ENCODE results near the gene ERAL1.

Gene ERAL1

DNA sequence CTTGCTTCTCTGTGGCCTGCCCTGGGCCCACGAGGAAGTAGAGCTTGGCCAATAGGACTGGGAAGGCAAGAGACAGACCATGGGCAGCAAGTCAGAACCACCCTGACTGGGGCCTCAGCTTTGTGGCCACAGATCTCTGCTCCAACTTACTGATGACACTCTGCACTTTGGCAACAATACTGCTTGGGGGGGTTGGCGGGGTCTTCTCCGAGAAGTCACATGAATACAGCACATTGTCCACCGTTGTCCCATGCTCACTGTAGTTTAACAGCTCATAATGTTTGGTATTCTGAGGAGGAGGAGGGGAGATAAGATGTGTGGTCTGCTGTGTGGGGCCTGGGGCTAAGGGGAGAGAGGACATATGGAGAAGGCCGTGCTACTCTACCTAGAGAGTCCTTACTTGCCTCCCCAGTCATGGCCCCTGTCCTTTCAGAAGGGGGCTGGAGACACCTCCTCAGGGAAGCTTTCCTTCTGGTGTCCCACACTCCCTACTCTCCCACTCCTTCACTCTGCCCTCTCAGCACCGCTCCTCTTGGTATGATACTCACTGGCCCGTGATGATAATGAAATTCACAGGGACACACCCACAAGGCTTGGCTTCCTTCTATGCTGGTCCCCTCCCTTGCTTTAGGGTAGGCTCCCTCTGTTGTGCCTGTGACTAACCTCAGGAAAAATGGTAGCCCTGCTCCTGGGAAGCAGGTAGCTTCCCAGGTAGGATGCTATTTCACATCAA, 52.1 kb downstream of the ERAL1 start:
- Histone ChIP-seq H3K36me3 (replicated peaks) (peaks cover 58% of the 10 kb centered on the region), H3K27ac (no peak overlapping the region), H3K4me3 (ENCODE audit: low read depth, low read length) (no peak overlapping the region), H3K27me3 (replicated peaks) (no peaks in the 10 kb centered on the region)
- DNase-seq, result no peak
- in situ Hi-C loops (cut with HindIII; ENCODE audit: low pct_ligation_motif_present, low sequenced_read_pairs), result no loop called here
- TF ChIP-seq, protein P1, sequence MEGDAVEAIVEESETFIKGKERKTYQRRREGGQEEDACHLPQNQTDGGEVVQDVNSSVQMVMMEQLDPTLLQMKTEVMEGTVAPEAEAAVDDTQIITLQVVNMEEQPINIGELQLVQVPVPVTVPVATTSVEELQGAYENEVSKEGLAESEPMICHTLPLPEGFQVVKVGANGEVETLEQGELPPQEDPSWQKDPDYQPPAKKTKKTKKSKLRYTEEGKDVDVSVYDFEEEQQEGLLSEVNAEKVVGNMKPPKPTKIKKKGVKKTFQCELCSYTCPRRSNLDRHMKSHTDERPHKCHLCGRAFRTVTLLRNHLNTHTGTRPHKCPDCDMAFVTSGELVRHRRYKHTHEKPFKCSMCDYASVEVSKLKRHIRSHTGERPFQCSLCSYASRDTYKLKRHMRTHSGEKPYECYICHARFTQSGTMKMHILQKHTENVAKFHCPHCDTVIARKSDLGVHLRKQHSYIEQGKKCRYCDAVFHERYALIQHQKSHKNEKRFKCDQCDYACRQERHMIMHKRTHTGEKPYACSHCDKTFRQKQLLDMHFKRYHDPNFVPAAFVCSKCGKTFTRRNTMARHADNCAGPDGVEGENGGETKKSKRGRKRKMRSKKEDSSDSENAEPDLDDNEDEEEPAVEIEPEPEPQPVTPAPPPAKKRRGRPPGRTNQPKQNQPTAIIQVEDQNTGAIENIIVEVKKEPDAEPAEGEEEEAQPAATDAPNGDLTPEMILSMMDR (IDR thresholded peaks at IDR 0.05; ENCODE audit: low read depth, low read length, missing control alignments), result no peak

DNA sequence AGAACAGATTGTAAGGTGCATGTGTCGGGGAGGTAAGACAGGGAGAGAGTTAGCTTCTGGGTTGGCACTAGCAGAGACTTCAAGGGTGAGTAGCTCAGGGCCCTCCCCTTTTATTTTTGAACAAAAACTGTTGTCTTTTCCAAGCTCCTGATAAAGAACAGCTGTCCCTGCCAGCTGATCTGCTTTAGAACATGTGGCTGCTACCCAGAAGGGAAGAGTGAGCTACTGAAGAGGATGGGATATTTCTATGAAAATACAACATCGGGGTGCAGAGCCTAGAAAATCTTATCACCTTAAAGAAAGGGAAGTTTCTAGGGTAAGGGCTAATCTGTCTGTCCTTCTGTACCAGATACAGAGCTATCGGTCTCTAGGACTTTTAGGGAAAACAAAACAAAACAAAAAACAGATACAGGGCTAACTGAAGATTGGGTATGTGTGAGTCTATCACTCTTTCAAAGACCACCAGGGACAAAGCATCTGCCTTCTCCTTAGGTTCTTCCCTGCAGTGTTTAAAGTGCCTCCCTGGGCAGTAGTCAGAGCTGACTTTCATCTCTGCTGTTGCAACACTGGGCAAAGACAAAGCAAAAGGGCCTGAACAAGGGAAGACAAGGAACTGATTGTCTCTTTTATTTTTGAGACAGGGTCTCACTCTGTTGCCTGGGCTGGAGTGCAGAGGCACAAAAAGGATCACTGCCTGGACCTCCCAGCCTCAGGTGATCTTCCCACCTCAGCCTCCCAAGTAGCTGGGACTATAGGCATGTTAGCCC, 53.1 kb downstream of the ERAL1 start:
- no peak for DNase-seq
- Histone ChIP-seq H3K27me3 (replicated peaks) (no peaks in the 10 kb centered on the region), H3K36me3 (replicated peaks) (peaks cover 68% of the 10 kb centered on the region), H3K4me3 (ENCODE audit: low read depth, low read length) (no peak overlapping the region), H3K27ac (no peak overlapping the region)
- in situ Hi-C loops (cut with HindIII; ENCODE audit: low pct_ligation_motif_present, low sequenced_read_pairs), result no loop called here
- TF ChIP-seq, protein P1 (IDR thresholded peaks at IDR 0.05; ENCODE audit: low read depth, low read length, missing control alignments), result no peak

DNA sequence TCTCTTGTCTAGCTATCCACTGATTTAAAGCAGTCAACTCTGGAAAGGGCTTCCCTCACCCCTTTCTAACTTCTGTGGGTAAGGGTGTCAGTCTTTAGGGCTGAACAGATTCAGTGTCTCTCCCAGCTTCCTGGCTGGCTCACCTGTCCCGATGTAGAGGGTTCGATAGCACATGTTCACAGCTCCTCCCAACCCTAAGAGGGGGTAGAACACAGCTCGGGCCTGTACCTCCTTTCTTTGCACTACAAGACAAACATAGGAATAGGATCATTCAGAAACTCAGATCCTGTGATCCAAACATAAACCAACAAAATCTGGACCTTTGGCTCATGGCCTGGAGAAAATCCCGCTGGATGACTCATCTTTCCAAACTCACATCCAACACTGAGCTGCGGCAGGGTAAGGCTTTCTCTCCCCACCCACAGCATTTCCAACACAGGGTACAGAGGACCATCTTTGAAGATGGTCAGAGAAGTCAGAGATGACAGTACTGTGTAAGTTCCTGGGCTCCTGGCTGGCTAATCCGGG, 53.9 kb downstream of the ERAL1 start:
- DNase-seq, result peak; percentile 31
- H3K4me3 ChIP-seq (ENCODE audit: low read depth, low read length), result no peak overlapping the region
- in situ Hi-C loops (cut with HindIII; ENCODE audit: low pct_ligation_motif_present, low sequenced_read_pairs), result no loop called here
- TF ChIP-seq, protein P1 (IDR thresholded peaks at IDR 0.05; ENCODE audit: low read depth, low read length, missing control alignments), result no peak
- H3K27ac ChIP-seq, result no peak overlapping the region
- no peaks in the 10 kb centered on the region for H3K27me3 ChIP-seq (replicated peaks)
- peaks cover 76% of the 10 kb centered on the region for H3K36me3 ChIP-seq (replicated peaks)

DNA sequence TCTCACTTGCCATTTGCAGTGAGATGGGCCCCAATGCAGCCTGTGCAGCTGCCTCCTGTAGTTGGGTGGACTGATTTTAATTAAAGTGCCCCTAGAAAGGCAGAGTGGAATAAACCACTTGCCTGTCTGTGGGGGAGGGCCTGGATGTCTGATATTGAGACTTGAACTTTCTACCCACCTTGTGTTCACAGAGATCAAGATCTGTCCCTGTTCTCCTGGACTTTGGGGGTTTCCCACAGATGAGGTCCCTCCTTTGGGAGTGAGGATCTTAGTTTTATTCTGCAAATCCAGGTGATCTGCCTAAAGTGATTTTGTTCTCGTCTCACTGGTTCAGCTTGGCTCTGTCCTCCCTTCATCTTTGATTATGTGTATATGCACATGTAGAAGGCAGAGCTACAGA, 55.7 kb downstream of the ERAL1 start:
- no peak for DNase-seq
- in situ Hi-C loops (cut with HindIII; ENCODE audit: low pct_ligation_motif_present, low sequenced_read_pairs), result no loop called here
- TF ChIP-seq, protein P1 (IDR thresholded peaks at IDR 0.05; ENCODE audit: low read depth, low read length, missing control alignments), result no peak
- H3K27ac ChIP-seq, result no peak overlapping the region
- H3K27me3 ChIP-seq (replicated peaks), result no peaks in the 10 kb centered on the region
- no peak overlapping the region for H3K4me3 ChIP-seq (ENCODE audit: low read depth, low read length)
- peaks cover 92% of the 10 kb centered on the region for H3K36me3 ChIP-seq (replicated peaks)
